Hematopoietic multipotent progenitor cell treated with erythropoietin and hydrocortisone succinate and interleukin-3 and kit ligand, for 6 days (in vitro differentiated cells): ENCODE results near the gene ACTR3.

Source experiments
- DNase-seq: peaks from one replicate; pipeline ENCODE4 v3.0.0-alpha.2; 2015

The ACTR3 gene

DNA sequence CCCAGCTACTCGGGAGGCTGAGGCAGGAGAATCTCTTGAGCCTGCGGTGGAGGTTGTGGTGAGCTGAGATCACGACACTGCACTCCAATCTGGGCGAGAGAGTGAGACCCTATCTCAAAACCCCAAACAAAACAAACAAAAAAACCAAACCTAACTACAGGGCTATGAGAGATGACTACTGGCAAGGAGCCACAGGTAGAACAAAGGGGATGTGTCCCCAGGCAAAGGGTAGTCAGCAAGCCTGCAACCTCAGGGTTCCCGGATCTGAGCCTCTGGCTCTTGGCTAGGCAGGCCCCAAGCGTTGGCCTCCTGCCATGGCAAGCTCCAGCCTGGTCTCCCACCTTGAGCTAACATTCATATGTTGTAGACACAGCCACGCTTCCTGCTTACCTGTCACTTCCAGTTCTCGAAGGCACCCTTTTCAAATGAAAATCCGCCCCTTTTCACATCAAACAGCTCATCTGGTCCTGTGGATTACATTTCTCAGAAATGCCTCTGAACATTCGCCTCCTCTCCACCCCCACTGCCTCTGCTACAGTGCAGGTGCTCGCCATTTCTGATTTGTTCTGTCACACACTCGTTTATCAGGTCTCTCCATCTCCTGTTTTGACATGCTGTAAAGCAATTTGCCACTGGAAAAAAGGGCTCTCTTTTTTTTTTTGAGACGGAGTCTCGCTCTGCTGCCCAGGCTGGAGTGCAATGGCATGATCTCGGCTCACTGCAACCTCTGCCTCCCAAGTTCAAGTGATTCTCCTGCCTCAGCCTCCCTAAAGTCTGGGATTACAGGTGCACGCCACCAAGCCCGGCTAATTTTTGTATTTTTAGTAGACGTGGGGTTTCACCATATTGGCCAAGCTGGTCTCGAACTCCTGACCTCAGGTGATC lies 13.1 kb upstream of the ACTR3 start:
- DNase-seq: no peak

GRCh38 chr2:113877711-113878598 lies 11.9 kb upstream of the ACTR3 start:
- peak; percentile 49 for DNase-seq

- DNase-seq: no peak
Measured at GRCh38 chr2:113878743-113879142, 11.1 kb upstream of the ACTR3 start.

GRCh38 chr2:113879457-113879856 lies 10.4 kb upstream of the ACTR3 start:
- no peak for DNase-seq

DNA sequence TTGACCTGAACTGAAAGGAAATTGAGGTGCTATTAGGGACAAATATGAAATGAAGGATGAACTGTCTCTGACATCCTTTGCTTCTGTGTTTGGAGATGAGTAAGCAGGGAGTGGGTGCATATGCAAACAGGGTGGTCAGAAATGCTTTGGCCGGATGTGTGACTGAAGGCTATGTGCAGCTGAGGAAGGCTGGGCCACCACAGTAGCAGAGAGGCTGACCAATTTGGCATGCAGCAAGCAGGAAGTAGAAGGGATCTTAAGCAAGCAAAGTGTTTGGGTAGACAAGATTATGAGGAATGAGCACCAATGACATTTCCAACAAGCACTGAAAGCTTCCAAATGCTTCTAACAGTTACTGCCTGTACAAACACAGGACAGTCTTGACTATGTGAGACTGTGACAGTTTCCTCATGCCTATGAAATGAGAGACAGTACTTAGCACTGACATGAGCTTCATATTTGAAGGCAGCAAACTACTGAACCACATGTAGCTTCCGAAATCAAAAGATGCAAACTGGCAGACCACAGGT lies 3.3 kb upstream of the ACTR3 start:
- peak; percentile 74 for DNase-seq

- no peak for DNase-seq
Measured at GRCh38 chr2:113887009-113887792, 2.7 kb upstream of the ACTR3 start.

GRCh38 chr2:113888641-113889470 lies 1.0 kb upstream of the ACTR3 start:
- DNase-seq: no peak

- DNase-seq: peak; percentile 87
Measured at GRCh38 chr2:113890253-113891235, 655 bp downstream of the ACTR3 start.

DNA sequence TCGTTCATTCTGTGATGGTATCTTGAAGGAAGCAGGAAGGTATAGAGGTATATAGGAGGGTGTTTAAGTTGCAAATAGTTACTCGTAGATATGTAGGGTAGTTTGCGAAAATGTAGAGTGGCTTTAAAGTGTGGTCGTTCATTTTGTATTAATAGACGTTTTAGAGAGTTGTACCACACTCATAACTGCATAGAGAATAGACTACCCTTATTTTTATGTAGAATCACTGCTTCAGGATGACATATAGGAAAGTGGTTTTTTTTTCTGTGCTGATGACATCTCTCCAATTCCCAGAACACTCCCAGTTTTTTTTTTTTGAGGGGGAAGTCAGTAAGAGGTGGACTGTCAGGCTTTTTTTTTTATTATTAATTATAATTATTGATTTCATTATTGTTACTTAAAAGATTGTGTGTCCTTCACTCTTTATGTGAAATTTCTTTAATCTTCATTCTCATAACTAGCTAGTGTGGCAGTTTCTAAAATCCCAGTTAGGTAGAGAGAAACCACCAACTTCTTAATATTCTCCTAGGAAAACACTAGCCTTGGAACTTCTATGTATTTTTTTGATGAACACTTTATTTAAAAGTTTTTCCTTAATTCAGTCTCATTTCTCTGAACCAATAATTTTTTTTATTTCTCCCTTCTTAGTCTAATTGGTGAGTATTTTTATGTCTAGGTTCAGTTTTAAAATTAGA lies 1.5 kb downstream of the ACTR3 start:
- no peak for DNase-seq

- DNase-seq: peak; percentile 44
Measured at GRCh38 chr2:113892004-113892710, 2.3 kb downstream of the ACTR3 start.

GRCh38 chr2:113894156-113894743 lies 4.4 kb downstream of the ACTR3 start:
- DNase-seq: peak; percentile 55

DNA sequence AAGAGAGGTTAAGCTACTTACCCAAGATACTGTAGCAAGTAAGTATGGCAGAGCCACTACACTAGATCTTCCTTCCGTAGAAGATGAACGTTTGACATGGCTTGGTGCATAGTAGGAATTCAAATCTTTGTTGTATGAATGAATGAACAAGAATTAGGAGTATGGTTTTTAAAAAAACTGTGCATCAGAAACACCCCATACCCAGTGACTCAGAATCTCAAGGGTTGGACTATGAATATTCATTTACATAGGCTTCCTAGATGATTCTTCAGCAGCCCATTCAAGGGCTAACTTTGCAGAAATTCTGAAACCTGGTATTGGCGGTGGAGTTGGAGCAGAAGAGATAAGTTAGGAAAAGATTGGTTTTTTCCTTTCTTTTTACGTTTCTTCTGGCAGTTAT lies 5.4 kb downstream of the ACTR3 start:
- DNase-seq: no peak

DNA sequence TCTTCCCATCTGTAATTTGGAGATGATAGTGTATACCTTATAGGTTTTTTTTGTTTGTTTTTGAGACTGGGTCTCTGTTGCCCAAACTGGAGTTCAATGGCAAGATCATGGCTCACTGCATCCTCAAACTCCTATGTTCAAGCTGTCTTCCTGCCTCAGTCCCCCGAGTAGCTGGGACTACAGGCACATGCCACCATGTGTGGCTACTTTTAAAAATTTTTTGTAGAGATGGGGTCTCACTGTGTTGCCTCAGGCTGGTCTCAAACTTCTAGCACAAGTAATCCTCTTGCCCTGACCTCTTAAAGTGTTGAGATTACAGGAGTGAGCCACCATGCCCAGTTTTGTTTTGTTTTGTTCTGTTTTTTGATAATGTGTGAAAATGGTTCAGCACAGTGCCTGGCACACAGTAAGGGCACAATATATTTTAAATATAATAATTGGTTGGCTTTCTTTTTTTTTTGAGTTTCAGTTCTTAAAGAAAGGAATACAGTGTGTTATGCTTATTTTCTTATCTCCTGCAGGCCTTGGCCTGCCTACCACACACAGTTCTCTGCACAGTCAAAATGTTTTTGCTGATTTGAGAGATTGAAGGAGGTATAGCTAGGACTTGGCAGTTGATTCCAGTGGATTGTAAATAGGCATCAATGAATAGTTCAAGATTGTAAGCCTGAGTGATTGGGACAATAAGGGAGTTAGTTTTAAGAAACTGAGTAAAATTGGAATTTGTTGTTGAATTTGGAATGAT lies 6.1 kb downstream of the ACTR3 start:
- peak; percentile 69 for DNase-seq

GRCh38 chr2:113896791-113897190 lies 6.9 kb downstream of the ACTR3 start:
- no peak for DNase-seq

- no peak for DNase-seq
Measured at GRCh38 chr2:113898081-113898480, 8.2 kb downstream of the ACTR3 start.

DNA sequence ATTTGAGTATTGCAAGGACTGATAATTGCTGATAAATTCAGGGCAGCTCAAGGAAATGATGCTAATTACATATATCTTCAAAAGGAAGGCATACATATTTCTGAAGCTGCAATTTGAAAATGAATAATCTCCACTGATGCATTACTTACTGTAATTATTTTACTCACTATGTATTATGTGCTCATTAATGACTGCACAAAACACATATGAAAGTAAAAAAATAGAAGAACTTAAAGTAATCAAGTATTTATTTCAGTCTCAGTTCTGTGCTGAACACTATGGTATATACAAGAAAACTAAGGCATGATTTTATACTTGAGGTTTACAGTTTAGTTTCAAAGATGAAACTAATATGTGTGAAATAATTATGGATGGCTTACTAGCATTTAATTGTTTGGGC lies 9.3 kb downstream of the ACTR3 start:
- no peak for DNase-seq

DNA sequence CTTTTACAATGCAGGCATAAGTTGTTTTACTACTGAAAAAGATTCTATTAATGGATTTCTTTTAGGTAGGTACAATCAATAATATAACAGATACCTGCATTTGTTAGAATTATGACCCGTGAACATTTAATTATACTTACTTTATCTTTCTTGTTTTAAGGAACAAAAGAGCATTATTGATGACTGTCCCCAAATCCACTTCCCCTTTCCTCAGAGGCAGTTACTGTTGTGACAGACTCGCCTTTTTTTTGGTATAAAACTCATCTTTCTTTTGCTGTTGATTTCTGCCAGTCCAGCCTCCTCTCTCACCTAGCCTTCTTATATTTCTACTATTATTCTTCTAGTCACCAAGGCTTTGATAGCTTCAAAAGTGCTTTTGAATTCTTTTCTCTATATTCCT lies 12.1 kb downstream of the ACTR3 start:
- DNase-seq: peak; percentile 73

DNA sequence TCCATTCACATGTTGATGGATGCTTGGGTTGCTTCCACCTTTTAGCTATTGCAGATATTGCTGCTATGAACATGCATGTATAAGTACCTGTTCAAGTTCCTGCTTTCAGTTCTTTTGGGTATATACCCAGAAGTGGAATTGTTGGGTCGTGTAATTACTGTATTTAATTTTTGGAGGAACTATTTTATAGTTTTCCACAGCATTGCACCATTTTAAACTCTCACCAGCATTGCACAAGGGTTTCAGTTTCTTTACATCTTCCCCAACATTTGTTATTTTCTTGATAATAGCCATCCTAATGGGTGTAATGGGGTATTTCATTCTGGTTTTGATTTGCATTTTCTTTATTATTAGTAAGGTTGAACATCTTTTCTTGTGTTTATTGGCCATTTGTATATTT lies 16.0 kb downstream of the ACTR3 start:
- DNase-seq: no peak
